Measurements from ENCODE around the gene SLC35A4. TPM values are rescaled to one million over a fixed set of nuclear protein-coding genes. Genes with fewer than 3 reads are reported as not detected.
A peak's percentile ranks its signal among the peaks of the same experiment; 100 is the strongest.

Gene SLC35A4
- total RNA-seq, 1 donor from 2014 or later, result 20.7 TPM

GRCh38 chr5:140608722-140609121 is 44.1 kb downstream of the SLC35A4 start:
- H3K4me3 ChIP-seq, result no peak overlapping the region
- H3K9ac ChIP-seq, result no peak overlapping the region
- H3K4me3 Mint-ChIP-seq, result no peak overlapping the region

GRCh38 chr5:140609126-140609525 is 44.5 kb downstream of the SLC35A4 start:
- no peak for TF ChIP-seq CTCF (IDR thresholded peaks at IDR 0.05)
- no peak for TF ChIP-seq EZH2phosphoT487 (IDR thresholded peaks at IDR 0.05)
- no peak for TF ChIP-seq EZH2 (IDR thresholded peaks at IDR 0.05)
- Histone ChIP-seq H3K27me3 (no peaks in the 10 kb centered on the region), H3K4me3 (no peak overlapping the region), H3K79me2 (ENCODE audit: low read depth) (no peaks in the 10 kb centered on the region), H3K9me3 (ENCODE audit: low read depth) (no peaks in the 10 kb centered on the region), H3K4me2 (no peak overlapping the region), H3K9ac (no peak overlapping the region), H3K36me3 (no peaks in the 10 kb centered on the region), H3F3A (ENCODE audit: low read depth) (no peaks in the 10 kb centered on the region), H3K27ac (no peak overlapping the region), H3K4me1 (no peaks in the 10 kb centered on the region), H2AFZ (replicated peaks) (no peak overlapping the region), H4K20me1 (ENCODE audit: low read depth) (no peaks in the 10 kb centered on the region)
- no peaks in the 10 kb centered on the region for H3K36me3 Mint-ChIP-seq
- H3K9me3 Mint-ChIP-seq, result peaks cover 7% of the 10 kb centered on the region
- no peak overlapping the region for H3K4me3 Mint-ChIP-seq
- peaks cover 4% of the 10 kb centered on the region for H3K4me1 Mint-ChIP-seq
- DNase-seq (ENCODE audit: low spot score), result no peak
- H3K27ac Mint-ChIP-seq, result no peak overlapping the region
- peaks cover 3% of the 10 kb centered on the region for H3K27me3 Mint-ChIP-seq (ENCODE audit: insufficient read depth, low read depth)

More at GRCh38 chr5:140608722-140609121, 44.1 kb downstream of the SLC35A4 start:
- no peaks in the 10 kb centered on the region for H3K27me3 ChIP-seq
- H3K4me2 ChIP-seq, result no peak overlapping the region
- no peaks in the 10 kb centered on the region for H3K9me3 ChIP-seq (ENCODE audit: low read depth)
- no peak for TF ChIP-seq EZH2phosphoT487 (IDR thresholded peaks at IDR 0.05)
- TF ChIP-seq EZH2 (IDR thresholded peaks at IDR 0.05), result no peak
- no peak for TF ChIP-seq CTCF (IDR thresholded peaks at IDR 0.05)
- peaks cover 7% of the 10 kb centered on the region for H3K9me3 Mint-ChIP-seq
- no peaks in the 10 kb centered on the region for H3F3A ChIP-seq (ENCODE audit: low read depth)
- no peaks in the 10 kb centered on the region for H4K20me1 ChIP-seq (ENCODE audit: low read depth)
- DNase-seq (ENCODE audit: low spot score), result no peak
- H3K27ac ChIP-seq, result no peak overlapping the region
- no peak overlapping the region for H3K27ac Mint-ChIP-seq
- H3K36me3 Mint-ChIP-seq, result no peaks in the 10 kb centered on the region
- no peak overlapping the region for H2AFZ ChIP-seq (replicated peaks)
- no peaks in the 10 kb centered on the region for H3K36me3 ChIP-seq
- peaks cover 4% of the 10 kb centered on the region for H3K4me1 Mint-ChIP-seq
- H3K79me2 ChIP-seq (ENCODE audit: low read depth), result no peaks in the 10 kb centered on the region
- H3K4me1 ChIP-seq, result no peaks in the 10 kb centered on the region
- peaks cover 3% of the 10 kb centered on the region for H3K27me3 Mint-ChIP-seq (ENCODE audit: insufficient read depth, low read depth)

GRCh38 chr5:140611020-140611521 is 46.4 kb downstream of the SLC35A4 start:
- Histone ChIP-seq H3K36me3 (no peaks in the 10 kb centered on the region), H4K20me1 (ENCODE audit: low read depth) (no peaks in the 10 kb centered on the region), H3K9ac (no peak overlapping the region), H3K27me3 (no peaks in the 10 kb centered on the region), H2AFZ (replicated peaks) (no peak overlapping the region), H3K4me1 (no peaks in the 10 kb centered on the region), H3K4me3 (no peak overlapping the region), H3K4me2 (no peak overlapping the region), H3K27ac (no peak overlapping the region), H3K79me2 (ENCODE audit: low read depth) (no peaks in the 10 kb centered on the region), H3K9me3 (ENCODE audit: low read depth) (no peaks in the 10 kb centered on the region), H3F3A (ENCODE audit: low read depth) (no peaks in the 10 kb centered on the region)
- no peak for DNase-seq (ENCODE audit: low spot score)
- Mint-ChIP-seq H3K4me3 (peak overlapping the region; percentile 4), H3K4me1 (peaks cover 4% of the 10 kb centered on the region), H3K9me3 (peaks cover 7% of the 10 kb centered on the region), H3K27me3 (ENCODE audit: insufficient read depth, low read depth) (peaks cover 8% of the 10 kb centered on the region), H3K36me3 (no peaks in the 10 kb centered on the region), H3K27ac (no peak overlapping the region)
- TF ChIP-seq EZH2 (IDR thresholded peaks at IDR 0.05) (no peak), EZH2phosphoT487 (IDR thresholded peaks at IDR 0.05) (no peak), CTCF (IDR thresholded peaks at IDR 0.05) (no peak)

Small RNA genes within 50 kb of the gene (microRNA-seq; reads per million reads assigned to microRNA genes)
- not detected for gene MIR6831

Small RNA genes within 50 kb of the gene (small RNA-seq; reads per million reads assigned to genes)
- gene RF00279 (0.14 reads per million), gene RF00443 (not detected)

Other genes starting within 250 kb of the SLC35A4 start
- gene HBEGF, start 218.2 kb upstream of the SLC35A4 start, total RNA-seq (ENCODE audit: low replicate concordance), result 2.4 and 3.4 TPM in 2 replicates
- not detected in 2 replicates for gene SLC4A9, start 204.6 kb upstream of the SLC35A4 start, total RNA-seq (ENCODE audit: low replicate concordance)
- 83.4 and 110 TPM in 2 replicates for gene ANKHD1, start 163.0 kb upstream of the SLC35A4 start, total RNA-seq (ENCODE audit: low replicate concordance)
- 0.53 and 1.1 TPM in 2 replicates for gene EIF4EBP3, start 17.2 kb upstream of the SLC35A4 start, total RNA-seq (ENCODE audit: low replicate concordance)
- gene SRA1, start 7.4 kb upstream of the SLC35A4 start, total RNA-seq (ENCODE audit: low replicate concordance), result 16.9 and 26.9 TPM in 2 replicates
- gene APBB3, start 230 bp upstream of the SLC35A4 start, total RNA-seq (ENCODE audit: low replicate concordance), result 20.7 and 23.6 TPM in 2 replicates
- gene CD14, start 68.3 kb downstream of the SLC35A4 start, total RNA-seq (ENCODE audit: low replicate concordance), result not detected in 2 replicates
- gene TMCO6, start 74.6 kb downstream of the SLC35A4 start, total RNA-seq (ENCODE audit: low replicate concordance), result 17.8 and 106 TPM in 2 replicates
- gene NDUFA2, start 82.8 kb downstream of the SLC35A4 start, total RNA-seq (ENCODE audit: low replicate concordance), result 53.8 and 59.4 TPM in 2 replicates
- gene IK, start 83.0 kb downstream of the SLC35A4 start, total RNA-seq (ENCODE audit: low replicate concordance), result 97.0 and 131 TPM in 2 replicates
- 6.9 and 15.1 TPM in 2 replicates for gene WDR55, start 100.1 kb downstream of the SLC35A4 start, total RNA-seq (ENCODE audit: low replicate concordance)
- 0.37 and 1.1 TPM in 2 replicates for gene DND1, start 108.7 kb downstream of the SLC35A4 start, total RNA-seq (ENCODE audit: low replicate concordance)
- 44.9 and 45.7 TPM in 2 replicates for gene HARS1, start 126.5 kb downstream of the SLC35A4 start, total RNA-seq (ENCODE audit: low replicate concordance)
- 30.6 and 34.1 TPM in 2 replicates for gene HARS2, start 126.6 kb downstream of the SLC35A4 start, total RNA-seq (ENCODE audit: low replicate concordance)
- gene ZMAT2, start 135.6 kb downstream of the SLC35A4 start, total RNA-seq (ENCODE audit: low replicate concordance), result 62.2 and 71.5 TPM in 2 replicates
- 0.19 and 0.24 TPM in 2 replicates for gene PCDHA1, start 221.3 kb downstream of the SLC35A4 start, total RNA-seq (ENCODE audit: low replicate concordance)
- gene PCDHA2, start 230.0 kb downstream of the SLC35A4 start, total RNA-seq (ENCODE audit: low replicate concordance), result 3.7 and 5.9 TPM in 2 replicates
- 2.8 and 4.0 TPM in 2 replicates for gene PCDHA3, start 236.2 kb downstream of the SLC35A4 start, total RNA-seq (ENCODE audit: low replicate concordance)
- 9.7 and 13.7 TPM in 2 replicates for gene PCDHA4, start 242.2 kb downstream of the SLC35A4 start, total RNA-seq (ENCODE audit: low replicate concordance)

Data from neural progenitor cell (in vitro differentiated cells).